Mesodermal cell (in vitro differentiated cells): Measurements from ENCODE around the gene SLC1A2.

Experiments
- H3K27ac ChIP-seq: 2 replicates; pipeline ENCODE4 v1.7.0; 2013; ENCODE audit warnings: mild to moderate bottlenecking, low read depth, low read length, moderate library complexity; ENCODE audit not compliant: severe bottlenecking
- H3K36me3 ChIP-seq: 2 replicates; pipeline ENCODE4 v1.7.1; 2013; ENCODE audit warnings: mild to moderate bottlenecking, low read length, moderate library complexity; ENCODE audit not compliant: control insufficient read depth, insufficient read depth
- H3K4me1 ChIP-seq: one replicate; pipeline ENCODE4 v1.7.1; 2013; ENCODE audit warnings: mild to moderate bottlenecking, low read length; ENCODE audit not compliant: insufficient read depth, control insufficient read depth, poor library complexity, severe bottlenecking
- H3K4me3 ChIP-seq: 2 replicates; pipeline ENCODE4 v1.7.0; 2013; ENCODE audit warnings: low read length, control low read depth, mild to moderate bottlenecking; ENCODE audit not compliant: insufficient read depth, poor library complexity, severe bottlenecking; ENCODE audit errors: extremely low read depth
- H3K9me3 ChIP-seq: 2 replicates; pipeline ENCODE4 v1.7.1; 2013; ENCODE audit warnings: mild to moderate bottlenecking, low read length, moderate library complexity; ENCODE audit not compliant: control insufficient read depth
- WGBS, 2 experiments: methylation state at CpG; one replicate each; pipeline ENCODE4 v1.1.5; 2013; ENCODE audit warnings: missing lambda C conversion rate in 2 of 2; ENCODE audit not compliant: insufficient coverage in 2 of 2; 5-methylcytosine and 5-hydroxymethylcytosine counted together

Gene SLC1A2

DNA sequence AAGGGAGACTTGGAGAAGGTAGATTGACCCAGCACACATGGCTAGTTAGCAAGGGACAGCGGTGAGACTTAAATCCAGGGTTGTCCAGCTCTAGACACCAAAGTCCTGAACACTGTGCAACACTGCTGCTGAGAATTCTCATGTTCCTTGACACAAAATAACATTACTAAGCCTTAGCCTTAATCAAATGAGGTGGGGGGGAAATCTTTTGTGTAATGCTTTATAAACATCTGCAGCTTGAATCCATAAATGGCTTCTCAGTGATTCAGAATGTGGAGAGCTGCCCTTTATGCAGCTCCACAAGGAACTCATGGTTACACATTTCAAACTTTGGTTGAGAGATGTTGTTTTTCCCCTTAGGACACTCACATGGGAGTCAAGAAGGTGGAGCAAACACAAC is 200.4 kb downstream of the SLC1A2 start:
- Histone ChIP-seq H3K4me1 (peaks cover 6% of the 10 kb centered on the region), H3K9me3 (no peaks in the 10 kb centered on the region), H3K36me3 (peaks cover 91% of the 10 kb centered on the region), H3K4me3 (no peak overlapping the region), H3K27ac (no peak overlapping the region)
- WGBS, 2 experiments = 100% methylated on average over 1 of the region's 1 CpG

DNA sequence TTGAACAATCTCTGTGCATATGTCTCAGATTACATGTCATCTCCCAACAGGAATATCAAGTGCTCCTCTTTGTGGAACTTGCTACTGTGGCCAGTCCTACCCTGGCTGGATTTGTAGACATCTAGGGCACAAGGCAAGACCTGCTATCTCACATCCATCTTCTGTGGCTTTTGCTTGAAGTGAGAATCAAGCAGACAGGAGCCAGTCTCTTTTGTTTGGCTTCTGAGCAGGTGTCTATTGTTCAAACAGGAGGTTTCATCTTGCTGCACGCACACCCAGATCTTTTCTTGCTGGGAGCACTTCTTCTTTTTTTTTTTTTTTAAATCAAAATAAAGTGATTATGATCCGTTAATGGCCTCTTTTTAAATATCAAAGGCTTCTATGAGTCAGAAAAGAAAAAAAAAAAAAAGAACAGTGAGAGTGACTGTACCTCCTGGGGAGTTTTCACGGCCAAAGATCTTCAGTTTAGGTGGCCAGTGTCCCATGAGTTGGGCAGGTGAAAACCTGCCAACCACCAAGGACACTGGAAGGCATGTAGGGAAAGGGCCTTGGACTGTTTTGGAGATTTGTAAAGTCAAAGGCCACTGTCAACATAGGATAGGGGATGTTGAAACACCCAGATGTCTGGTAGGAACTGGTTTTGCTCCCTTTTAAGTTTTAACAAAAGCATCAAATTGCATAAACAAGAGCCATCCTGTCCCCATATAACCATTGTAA is 202.2 kb downstream of the SLC1A2 start:
- H3K4me3 ChIP-seq = no peak overlapping the region

DNA sequence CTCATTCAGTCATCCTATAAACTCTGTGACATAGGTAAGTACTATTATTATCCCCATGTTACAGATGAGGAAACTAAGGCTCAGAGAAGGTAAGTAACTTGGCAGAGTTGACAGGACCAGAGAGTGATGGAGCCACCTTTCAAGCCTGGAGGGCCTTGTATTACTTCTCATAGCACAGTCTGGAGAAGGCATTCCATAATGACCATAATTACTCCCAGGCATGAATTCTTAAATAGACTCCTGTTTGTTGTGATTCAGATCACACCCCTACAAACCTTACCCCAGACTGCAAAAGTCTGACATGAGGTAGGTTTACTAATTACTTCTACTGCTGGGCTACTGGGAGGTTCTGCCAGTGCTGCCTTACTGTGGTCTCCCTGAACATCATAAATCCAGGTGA is 203.4 kb downstream of the SLC1A2 start:
- H3K27ac ChIP-seq = no peak overlapping the region
- H3K36me3 ChIP-seq = peaks cover 80% of the 10 kb centered on the region
- peaks cover 6% of the 10 kb centered on the region for H3K4me1 ChIP-seq
- no peaks in the 10 kb centered on the region for H3K9me3 ChIP-seq
- H3K4me3 ChIP-seq = no peak overlapping the region

More for the DNA sequence above, 202.2 kb downstream of the SLC1A2 start:
- Histone ChIP-seq H3K4me1 (peaks cover 6% of the 10 kb centered on the region), H3K9me3 (no peaks in the 10 kb centered on the region), H3K27ac (no peak overlapping the region), H3K36me3 (peaks cover 86% of the 10 kb centered on the region)
- WGBS, 2 experiments = 57 to 60% methylated on average over 1 of the region's 3 CpGs

DNA sequence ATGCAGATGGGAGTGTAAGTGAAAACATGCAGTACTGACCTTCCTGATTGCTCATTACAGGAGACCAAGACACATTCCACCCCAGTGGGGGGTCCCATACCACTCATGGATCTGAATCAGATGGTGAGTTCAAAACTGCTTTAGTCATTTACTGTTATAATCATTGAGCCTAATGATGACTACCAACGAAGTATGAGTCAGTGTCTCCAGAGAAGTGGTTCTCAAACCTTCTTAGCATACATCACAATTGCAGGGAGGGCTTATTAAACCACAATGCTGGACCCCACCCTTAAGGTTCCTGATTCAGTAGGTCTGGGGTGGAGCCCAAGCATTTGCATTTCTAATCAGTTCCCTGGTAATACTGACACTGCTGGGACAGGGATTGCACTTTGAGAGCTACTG is 204.6 kb downstream of the SLC1A2 start:
- H3K27ac ChIP-seq = no peak overlapping the region

DNA sequence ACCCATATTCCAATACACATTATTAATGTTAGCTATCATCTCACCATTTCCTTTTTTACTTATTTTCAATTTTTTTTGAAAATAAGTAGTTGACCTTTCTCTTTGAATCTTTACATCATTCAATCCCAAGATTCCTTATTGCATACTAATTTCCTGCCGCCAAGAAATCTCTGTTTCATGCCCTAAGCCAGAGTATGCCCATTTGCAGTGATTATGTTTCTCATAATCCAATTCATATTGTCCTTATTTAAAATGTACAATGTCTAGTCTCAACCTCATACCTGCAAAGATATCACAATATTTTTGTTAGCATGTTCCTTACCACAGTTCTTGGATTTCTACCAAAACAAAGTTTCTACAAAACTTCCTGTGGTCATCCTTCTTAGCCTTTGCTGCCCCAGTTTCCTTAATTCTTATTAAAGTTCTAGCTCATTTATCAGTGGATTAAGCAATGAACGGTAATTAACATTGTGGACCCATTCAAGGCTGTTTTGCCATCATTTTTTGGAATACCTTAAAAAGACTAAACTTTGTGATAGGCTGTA is 205.1 kb downstream of the SLC1A2 start:
- no peak overlapping the region for H3K4me3 ChIP-seq
- 83 to 90% methylated on average over 1 to 2 of the region's 2 CpGs for WGBS, 2 experiments
- peaks cover 6% of the 10 kb centered on the region for H3K4me1 ChIP-seq
- no peak overlapping the region for H3K27ac ChIP-seq
- no peaks in the 10 kb centered on the region for H3K9me3 ChIP-seq
- peaks cover 80% of the 10 kb centered on the region for H3K36me3 ChIP-seq

More for the DNA sequence above, 204.6 kb downstream of the SLC1A2 start:
- Histone ChIP-seq H3K4me1 (peaks cover 6% of the 10 kb centered on the region), H3K9me3 (no peaks in the 10 kb centered on the region), H3K4me3 (no peak overlapping the region), H3K36me3 (peaks cover 80% of the 10 kb centered on the region)
- no CpG with 5 or more reads among the region's 1 CpG for WGBS, 2 experiments

DNA sequence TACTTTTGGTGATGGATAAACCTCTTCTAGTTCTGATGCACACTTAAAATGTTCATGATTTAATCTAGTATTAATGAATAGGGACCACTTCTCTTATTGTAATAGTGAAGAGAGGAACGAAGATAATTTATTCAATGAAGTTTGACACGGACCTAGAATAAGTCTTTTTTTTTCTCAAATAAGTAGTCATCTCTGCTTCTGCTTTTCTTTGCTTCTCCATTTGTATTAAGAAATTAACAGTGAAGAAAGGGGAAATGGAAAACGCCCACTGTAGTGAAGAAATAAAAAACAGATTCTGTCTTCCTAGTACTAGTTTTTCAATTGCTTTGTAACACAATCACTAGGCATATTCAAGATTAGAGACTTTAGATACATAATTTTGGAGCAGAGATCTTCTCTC is 207.4 kb downstream of the SLC1A2 start:
- WGBS, 2 experiments = 100% methylated on average over 2 of the region's 3 CpGs; no CpG with 5 or more reads in 1 of the 2 experiments
- no peak overlapping the region for H3K4me3 ChIP-seq
- peaks cover 81% of the 10 kb centered on the region for H3K36me3 ChIP-seq
- H3K9me3 ChIP-seq = no peaks in the 10 kb centered on the region
- H3K4me1 ChIP-seq = peaks cover 6% of the 10 kb centered on the region
- H3K27ac ChIP-seq = no peak overlapping the region

DNA sequence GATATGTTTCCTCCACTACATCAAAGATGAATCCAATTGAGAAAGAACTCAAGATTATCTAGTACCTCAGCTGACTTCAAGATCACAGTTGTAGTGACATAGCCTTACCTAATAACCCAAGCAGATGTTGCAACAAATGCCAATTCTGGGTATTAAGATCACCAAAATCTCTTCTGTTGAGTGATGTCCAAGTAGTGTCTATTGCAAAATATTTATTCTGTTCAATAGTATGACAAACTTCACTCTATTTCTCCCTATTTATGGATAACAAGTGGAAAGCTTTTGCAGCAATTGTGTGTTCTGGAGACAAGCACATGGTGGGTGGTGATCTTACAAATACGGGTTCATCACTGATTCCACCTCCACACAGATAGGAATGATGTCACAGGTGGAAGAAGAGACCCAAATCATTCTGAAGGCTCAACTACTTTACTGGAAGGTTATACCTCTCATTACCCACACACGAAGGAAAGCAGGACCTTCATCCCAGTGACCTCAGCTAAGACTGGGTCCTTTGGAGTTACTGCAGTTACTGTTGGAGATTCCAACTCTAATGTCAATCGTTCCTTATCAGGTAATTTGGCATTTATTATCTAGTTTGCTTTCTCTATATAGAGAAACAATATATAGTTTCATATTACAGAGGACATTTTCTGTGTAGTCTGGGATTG is 208.3 kb downstream of the SLC1A2 start:
- Histone ChIP-seq H3K4me3 (no peak overlapping the region), H3K36me3 (peaks cover 81% of the 10 kb centered on the region), H3K4me1 (peaks cover 6% of the 10 kb centered on the region), H3K27ac (no peak overlapping the region), H3K9me3 (no peaks in the 10 kb centered on the region)
- WGBS, 2 experiments = no CpG with 5 or more reads among the region's 3 CpGs

DNA sequence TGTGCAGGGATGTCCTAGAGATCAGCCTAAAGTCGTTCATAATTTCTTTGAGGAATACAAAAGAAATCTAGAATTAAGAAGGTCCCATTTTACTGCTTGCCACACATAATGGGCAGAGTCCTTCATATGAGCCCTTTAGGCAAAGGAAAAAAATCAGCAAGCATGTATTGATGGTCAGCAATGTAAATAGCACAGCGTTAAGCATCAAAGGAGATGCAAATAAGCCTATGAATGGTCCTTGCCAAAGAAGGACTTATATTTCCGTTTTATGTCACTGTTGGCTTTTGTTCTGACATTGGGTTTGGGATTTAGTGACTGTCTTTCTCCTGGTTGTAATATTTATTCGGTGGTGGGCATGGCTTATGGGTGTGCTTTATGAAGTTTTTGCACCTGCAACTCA is 210.6 kb downstream of the SLC1A2 start:
- H3K4me1 ChIP-seq = no peaks in the 10 kb centered on the region
- 42 to 69% methylated on average over 2 of the region's 4 CpGs for WGBS, 2 experiments
- peaks cover 86% of the 10 kb centered on the region for H3K36me3 ChIP-seq
- H3K9me3 ChIP-seq = no peaks in the 10 kb centered on the region
- H3K4me3 ChIP-seq = no peak overlapping the region
- H3K27ac ChIP-seq = no peak overlapping the region

DNA sequence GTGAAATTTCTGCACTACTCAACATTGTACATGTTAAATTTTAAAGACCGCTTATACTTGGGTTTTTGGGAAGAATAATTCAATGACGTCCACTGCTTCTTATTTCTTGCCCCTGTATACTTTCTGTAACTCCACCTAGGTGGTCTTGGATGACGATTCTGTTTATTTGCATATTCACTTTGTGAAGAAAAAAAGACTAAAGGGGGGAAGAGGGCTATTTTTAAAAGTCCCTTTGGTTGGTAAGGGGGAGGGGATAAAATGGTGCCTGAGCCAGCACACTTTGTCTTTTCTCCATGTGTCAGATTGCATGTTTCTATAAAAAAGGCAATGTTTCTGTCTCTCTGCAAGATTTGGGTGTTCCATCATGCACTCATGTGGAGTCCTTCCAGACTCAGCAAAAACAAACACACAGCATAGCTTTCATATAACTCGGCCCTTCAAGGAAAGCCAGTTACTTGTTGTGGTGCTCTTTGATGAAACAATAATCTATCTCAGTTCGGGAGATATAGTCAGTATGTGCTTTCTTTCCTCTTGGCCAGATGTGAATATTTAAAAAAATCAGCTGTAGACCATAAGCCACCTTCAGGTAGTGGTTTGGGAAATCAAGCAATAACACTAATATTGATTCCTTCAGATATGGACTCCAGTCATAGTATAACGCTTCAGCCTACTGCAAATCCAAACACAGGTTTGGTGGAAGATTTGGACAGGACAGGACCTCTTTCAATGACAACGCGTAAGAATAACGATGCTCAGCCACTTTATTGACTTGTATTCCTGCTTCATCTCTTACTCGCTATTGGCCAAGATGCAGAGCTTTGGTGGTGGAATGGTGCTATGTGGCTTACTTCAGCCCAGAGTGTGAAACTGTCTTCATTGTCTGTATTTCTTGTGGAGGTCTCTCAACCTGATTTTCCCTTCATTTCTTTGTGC is 211.6 kb downstream of the SLC1A2 start:
- H3K4me3 ChIP-seq = no peak overlapping the region
- 93 to 95% methylated on average over 4 to 5 of the region's 10 CpGs for WGBS, 2 experiments
- no peaks in the 10 kb centered on the region for H3K4me1 ChIP-seq
- no peak overlapping the region for H3K27ac ChIP-seq
- peaks cover 88% of the 10 kb centered on the region for H3K36me3 ChIP-seq
- no peaks in the 10 kb centered on the region for H3K9me3 ChIP-seq

DNA sequence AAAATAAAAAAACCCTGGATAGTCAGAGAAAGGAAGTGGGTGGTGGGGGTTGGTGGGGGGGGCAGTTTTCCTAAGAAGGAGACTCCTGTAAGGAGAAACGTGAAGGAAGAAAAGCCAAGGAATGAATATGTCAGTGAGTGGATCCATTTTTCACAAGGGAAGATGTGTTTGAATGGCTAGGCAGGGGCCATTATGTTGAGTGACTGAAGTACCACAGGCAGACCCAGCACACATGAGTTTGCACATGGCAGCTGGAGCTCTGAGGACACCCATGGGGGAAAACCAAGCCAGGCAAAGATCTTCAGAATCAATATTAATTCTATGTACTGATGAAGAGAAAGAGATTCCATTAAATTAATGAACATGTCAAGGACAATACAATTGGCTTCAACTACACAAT is 212.7 kb downstream of the SLC1A2 start:
- Histone ChIP-seq H3K4me3 (no peak overlapping the region), H3K9me3 (no peaks in the 10 kb centered on the region), H3K27ac (no peak overlapping the region), H3K4me1 (no peaks in the 10 kb centered on the region), H3K36me3 (peaks cover 84% of the 10 kb centered on the region)
- 78 to 100% methylated on average over 1 of the region's 1 CpG for WGBS, 2 experiments
